H9 (cell line): ENCODE results near the gene SCARB2. TPM values are rescaled to one million over a fixed set of nuclear protein-coding genes. Genes with fewer than 3 reads are reported as not detected.

Experiments
- DNase-seq: peaks from one replicate; pipeline ENCODE4 v3.0.0-alpha.2; 2017
- H2AFZ ChIP-seq: one replicate; pipeline ENCODE4 v1.6.1; 2013; ENCODE audit warnings: mild to moderate bottlenecking, low read length, control low read depth, moderate library complexity
- H2AK5ac ChIP-seq: 2 replicates; pipeline ENCODE4 v1.6.1; 2013; ENCODE audit warnings: low read length, control low read depth, mixed read lengths; ENCODE audit not compliant: insufficient read length
- H2BK120ac ChIP-seq: one replicate; pipeline ENCODE4 v1.6.1; 2013; ENCODE audit warnings: low read depth, mild to moderate bottlenecking, low read length, control low read depth, inconsistent platforms; ENCODE audit not compliant: poor library complexity, severe bottlenecking
- H2BK12ac ChIP-seq: 2 replicates; pipeline ENCODE4 v1.6.1; 2013; ENCODE audit warnings: low read length, control low read depth, mixed read lengths, low read depth; ENCODE audit not compliant: insufficient read length
- H2BK15ac ChIP-seq: 2 replicates; pipeline ENCODE4 v1.6.1; 2013; ENCODE audit warnings: low read depth, low read length, control low read depth
- H2BK20ac ChIP-seq: one replicate; pipeline ENCODE4 v1.6.1; 2013; ENCODE audit warnings: low read depth, mild to moderate bottlenecking, low read length, control low read depth, inconsistent platforms; ENCODE audit not compliant: poor library complexity, severe bottlenecking
- H2BK5ac ChIP-seq: 2 replicates; pipeline ENCODE4 v1.6.1; 2013; ENCODE audit warnings: low read length, control low read depth, mixed read lengths; ENCODE audit not compliant: insufficient read length
- H3K14ac ChIP-seq: 2 replicates; pipeline ENCODE4 v1.6.1; 2013; ENCODE audit warnings: low read length, control low read depth; ENCODE audit not compliant: insufficient read depth
- H3K18ac ChIP-seq: 2 replicates; pipeline ENCODE4 v1.6.1; 2013; ENCODE audit warnings: low read depth, mild to moderate bottlenecking, mixed read lengths, low read length, control low read depth; ENCODE audit not compliant: insufficient read length
- H3K23ac ChIP-seq: 2 replicates; pipeline ENCODE4 v1.6.1; 2013; ENCODE audit warnings: low read length, control low read depth, mixed read lengths, low read depth; ENCODE audit not compliant: insufficient read length
- H3K23me2 ChIP-seq: 2 replicates; pipeline ENCODE4 v1.6.1; 2013; ENCODE audit warnings: low read depth, mild to moderate bottlenecking, mixed read lengths, low read length, control low read depth; ENCODE audit not compliant: insufficient read length, poor library complexity, severe bottlenecking
- H3K27ac ChIP-seq: 2 replicates; pipeline ENCODE4 v1.5.1; 2013; ENCODE audit warnings: low read length, control low read depth, mixed read lengths, low read depth; ENCODE audit not compliant: insufficient read length
- H3K27me3 ChIP-seq: 2 replicates; pipeline ENCODE4 v1.6.1; 2013; ENCODE audit warnings: low read length, control low read depth, inconsistent platforms; ENCODE audit not compliant: insufficient read depth
- H3K4ac ChIP-seq: 2 replicates; pipeline ENCODE4 v1.6.1; 2013; ENCODE audit warnings: low read depth, mild to moderate bottlenecking, control low read depth, inconsistent platforms, low read length, moderate library complexity
- H3K4me1 ChIP-seq: 2 replicates; pipeline ENCODE4 v1.6.1; 2013; ENCODE audit warnings: low read length, control low read depth, inconsistent platforms; ENCODE audit not compliant: insufficient read depth
- H3K4me2 ChIP-seq: 2 replicates; pipeline ENCODE4 v1.6.1; 2013; ENCODE audit warnings: low read length, control low read depth, mixed read lengths; ENCODE audit not compliant: insufficient read length, insufficient read depth
- H3K56ac ChIP-seq: 2 replicates; pipeline ENCODE4 v1.6.1; 2013; ENCODE audit warnings: low read depth, mild to moderate bottlenecking, mixed read lengths, low read length, control low read depth; ENCODE audit not compliant: insufficient read length
- H3K79me1 ChIP-seq: 2 replicates; pipeline ENCODE4 v1.6.1; 2013; ENCODE audit warnings: low read depth, mild to moderate bottlenecking, moderate library complexity, low read length, control low read depth, inconsistent platforms; ENCODE audit not compliant: insufficient read depth, poor library complexity, severe bottlenecking
- H3K79me2 ChIP-seq: 2 replicates; pipeline ENCODE4 v1.6.1; 2013; ENCODE audit warnings: low read length, control low read depth, inconsistent platforms; ENCODE audit not compliant: insufficient read depth
- H3K9ac ChIP-seq: 2 replicates; pipeline ENCODE4 v1.6.1; 2013; ENCODE audit warnings: low read length, control low read depth, mixed read lengths; ENCODE audit not compliant: insufficient read length; ENCODE audit errors: extremely low read depth
- H3K9me3 ChIP-seq: one replicate; pipeline ENCODE4 v1.6.1; 2013; ENCODE audit warnings: low read depth, low read length, inconsistent platforms; ENCODE audit not compliant: control insufficient read depth
- H3T11ph ChIP-seq: one replicate; pipeline ENCODE4 v1.6.1; 2013; ENCODE audit warnings: mild to moderate bottlenecking, low read length, control low read depth, inconsistent platforms
- H4K20me1 ChIP-seq: one replicate; pipeline ENCODE4 v1.6.1; 2013; ENCODE audit not compliant: control insufficient read depth, insufficient read length, insufficient read depth
- H4K5ac ChIP-seq: 2 replicates; pipeline ENCODE4 v1.6.1; 2013; ENCODE audit warnings: low read depth, mild to moderate bottlenecking, mixed read lengths, low read length, control low read depth; ENCODE audit not compliant: insufficient read length
- H4K8ac ChIP-seq: replicated peaks from 2 replicates; pipeline ENCODE4 v1.6.1; 2013; ENCODE audit warnings: low read length, control low read depth, mixed read lengths, low read depth; ENCODE audit not compliant: insufficient read length
- H4K91ac ChIP-seq: 2 replicates; pipeline ENCODE4 v1.6.1; 2013; ENCODE audit warnings: low read depth, mild to moderate bottlenecking, moderate library complexity, mixed read lengths, low read length, control low read depth; ENCODE audit not compliant: insufficient read length
- H3K27ac Mint-ChIP-seq, 3 experiments: 2 replicates in 2 of 3; 3 replicates in 1 of 3; pipeline ENCODE4 v1.8.0; 2020 to 2021; ENCODE audit warnings: mixed read lengths in 3 of 3, mild to moderate bottlenecking in 1 of 3, moderate library complexity in 1 of 3
- H3K27me3 Mint-ChIP-seq: 2 replicates; pipeline ENCODE4 v1.8.0; 2021; ENCODE audit warnings: low read depth, mild to moderate bottlenecking, moderate library complexity, mixed read lengths
- H3K36me3 Mint-ChIP-seq, 3 experiments: 2 replicates in 2 of 3; 3 replicates in 1 of 3; pipeline ENCODE4 v1.8.0; 2020 to 2021; ENCODE audit warnings: low read depth in 3 of 3, mixed read lengths in 3 of 3; ENCODE audit not compliant: insufficient read depth in 1 of 3
- H3K4me1 Mint-ChIP-seq, 2 experiments: 2 replicates each; pipeline ENCODE4 v1.8.0; 2020; ENCODE audit warnings: mixed read lengths in 2 of 2
- H3K4me3 Mint-ChIP-seq, 2 experiments: 2 replicates in 1 of 2; 3 replicates in 1 of 2; pipeline ENCODE4 v1.8.0; 2020 to 2021; ENCODE audit warnings: mild to moderate bottlenecking in 2 of 2, mixed read lengths in 2 of 2, moderate library complexity in 1 of 2
- H3K9me3 Mint-ChIP-seq, 2 experiments: 2 replicates in 1 of 2; 3 replicates in 1 of 2; pipeline ENCODE4 v1.8.0; 2020; ENCODE audit warnings: mild to moderate bottlenecking in 2 of 2, mixed read lengths in 2 of 2, moderate library complexity in 1 of 2
- WGBS: extraction: QIAGEN DNeasy Blood & Tissue Kit; methylation state at CpG from one replicate; pipeline ENCODE4 v1.1.7; 2013; ENCODE audit warnings: missing lambda C conversion rate, low lambda C conversion rate, mixed read lengths; ENCODE audit not compliant: insufficient read length; ENCODE audit errors: extremely low coverage; 5-methylcytosine and 5-hydroxymethylcytosine counted together
- total RNA-seq: library from RNA; stranded (reverse); gene quantifications from 2 replicates; pipeline ENCODE4 v1.2.1, GENCODE V29; 2021
- TF ChIP-seq, protein P1 (sequence below): fragments of 200-600 bp; sonication (generic); conservative IDR thresholded peaks from 3 replicates; pipeline ENCODE4 v1.8.0; 2021; ENCODE audit warnings: antibody characterized with exemption, mild to moderate bottlenecking

SCARB2 gene
- total RNA-seq, 1 experiment from 2014 or later: 36.4 TPM

DNA sequence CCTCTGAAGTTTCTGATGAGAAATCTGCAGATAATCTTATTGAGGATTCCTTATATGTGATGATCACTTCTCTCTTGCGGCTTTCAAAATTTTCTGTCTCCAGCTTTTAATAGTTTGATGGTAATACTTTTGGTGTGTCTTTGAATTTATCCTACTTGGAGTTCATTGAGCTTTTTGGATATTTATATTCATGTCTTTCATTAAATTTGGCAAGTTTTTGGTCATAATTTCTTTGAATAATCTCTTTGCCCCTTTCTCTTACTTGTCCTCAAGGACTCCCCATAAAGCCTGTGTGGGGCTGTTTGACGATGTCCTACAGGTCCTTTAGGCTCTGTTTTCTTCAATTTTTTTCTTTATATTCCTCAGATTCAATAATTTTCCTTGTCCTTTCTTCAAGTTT, 26.6 kb upstream of the SCARB2 start:
- H4K20me1 ChIP-seq: no peaks in the 10 kb centered on the region
- H3K4me1 ChIP-seq: peaks cover 2% of the 10 kb centered on the region; the same call in 1 of the 2 replicates
- no peak overlapping the region for H3K4ac ChIP-seq
- no peak overlapping the region for H3T11ph ChIP-seq
- H2BK5ac ChIP-seq: no peak overlapping the region
- H2BK12ac ChIP-seq: no peak overlapping the region
- H3K27me3 Mint-ChIP-seq: peaks cover 8% of the 10 kb centered on the region
- H2AK5ac ChIP-seq: no peak overlapping the region
- H3K9me3 ChIP-seq: no peaks in the 10 kb centered on the region
- H2AFZ ChIP-seq: no peak overlapping the region
- no peaks in the 10 kb centered on the region for H3K23me2 ChIP-seq
- H3K18ac ChIP-seq: no peak overlapping the region
- no peak overlapping the region for H3K9ac ChIP-seq
- H4K91ac ChIP-seq: no peak overlapping the region
- H3K4me3 Mint-ChIP-seq: no peak overlapping the region
- no peak overlapping the region for H2BK15ac ChIP-seq
- no peak overlapping the region for H3K14ac ChIP-seq
- no peaks in the 10 kb centered on the region for H3K79me2 ChIP-seq
- H4K5ac ChIP-seq: no peak overlapping the region
- no peak overlapping the region for H3K4me2 ChIP-seq
- H3K4me1 Mint-ChIP-seq: peaks cover 12 to 14% of the 10 kb centered on the region in 2 experiments
- no peaks in the 10 kb centered on the region for H3K27me3 ChIP-seq
- no peak overlapping the region for H3K56ac ChIP-seq
- no peak overlapping the region for H2BK20ac ChIP-seq
- H3K79me1 ChIP-seq: no peaks in the 10 kb centered on the region
- no peak overlapping the region for H3K27ac Mint-ChIP-seq
- no peak overlapping the region for H3K27ac ChIP-seq
- peaks cover 2 to 17% (median 4%) of the 10 kb centered on the region in 3 experiments; a peak in 5 of 7 replicates for H3K36me3 Mint-ChIP-seq
- H3K9me3 Mint-ChIP-seq: peaks cover 15 to 19% of the 10 kb centered on the region in 2 experiments
- no CpG with 5 or more reads among the region's 2 CpGs for WGBS
- H2BK120ac ChIP-seq: no peak overlapping the region
- DNase-seq: no peak
- TF ChIP-seq, protein P1, sequence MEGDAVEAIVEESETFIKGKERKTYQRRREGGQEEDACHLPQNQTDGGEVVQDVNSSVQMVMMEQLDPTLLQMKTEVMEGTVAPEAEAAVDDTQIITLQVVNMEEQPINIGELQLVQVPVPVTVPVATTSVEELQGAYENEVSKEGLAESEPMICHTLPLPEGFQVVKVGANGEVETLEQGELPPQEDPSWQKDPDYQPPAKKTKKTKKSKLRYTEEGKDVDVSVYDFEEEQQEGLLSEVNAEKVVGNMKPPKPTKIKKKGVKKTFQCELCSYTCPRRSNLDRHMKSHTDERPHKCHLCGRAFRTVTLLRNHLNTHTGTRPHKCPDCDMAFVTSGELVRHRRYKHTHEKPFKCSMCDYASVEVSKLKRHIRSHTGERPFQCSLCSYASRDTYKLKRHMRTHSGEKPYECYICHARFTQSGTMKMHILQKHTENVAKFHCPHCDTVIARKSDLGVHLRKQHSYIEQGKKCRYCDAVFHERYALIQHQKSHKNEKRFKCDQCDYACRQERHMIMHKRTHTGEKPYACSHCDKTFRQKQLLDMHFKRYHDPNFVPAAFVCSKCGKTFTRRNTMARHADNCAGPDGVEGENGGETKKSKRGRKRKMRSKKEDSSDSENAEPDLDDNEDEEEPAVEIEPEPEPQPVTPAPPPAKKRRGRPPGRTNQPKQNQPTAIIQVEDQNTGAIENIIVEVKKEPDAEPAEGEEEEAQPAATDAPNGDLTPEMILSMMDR: no peak
- no peak overlapping the region for H3K23ac ChIP-seq
- no peak overlapping the region for H4K8ac ChIP-seq
